Stimulated activated CD4-positive, alpha-beta T cell treated with anti-CD3 and anti-CD28 coated beads, Interleukin-1b, Interleukin-23, amount 100 ng/mL, for 4 hours (primary cell): ENCODE results near the gene SFMBT2.

Source experiments
- DNase-seq, 2 donors: peaks; one replicate each; pipeline ENCODE4 v3.0.0-alpha.2; 2020; ENCODE audit warnings: low read depth in 2 of 2

Gene SFMBT2

GRCh38 chr10:7425691-7426090 is 14.9 kb upstream of the SFMBT2 start:
- no peak for DNase-seq

GRCh38 chr10:7424919-7425318 is 14.1 kb upstream of the SFMBT2 start:
- DNase-seq = no peak

GRCh38 chr10:7424315-7424714 is 13.5 kb upstream of the SFMBT2 start:
- no peak for DNase-seq

DNA sequence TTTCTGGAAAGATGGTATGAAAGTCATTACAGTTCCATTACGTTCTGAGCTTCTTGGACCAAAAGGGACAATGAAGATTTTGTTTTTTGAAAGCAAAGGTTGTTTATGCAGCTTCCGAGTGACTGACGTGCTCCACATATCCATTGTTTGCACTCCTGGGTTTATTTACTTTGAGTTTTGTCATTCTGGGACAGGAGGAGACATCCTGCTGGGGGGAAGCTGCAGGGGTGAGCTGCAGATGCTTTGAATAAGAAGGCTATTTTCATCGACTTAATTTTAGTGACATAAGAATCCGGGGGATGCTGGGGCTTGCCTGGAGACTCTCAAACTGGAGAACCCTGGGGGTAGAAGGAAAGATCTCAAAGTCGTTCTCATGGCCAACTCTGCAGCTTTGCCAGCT is 12.7 kb upstream of the SFMBT2 start:
- no peak for DNase-seq

- no peak for DNase-seq
Measured at GRCh38 chr10:7421526-7421925, 10.7 kb upstream of the SFMBT2 start.

- DNase-seq = no peak
Measured at GRCh38 chr10:7419998-7420397, 9.2 kb upstream of the SFMBT2 start.

DNA sequence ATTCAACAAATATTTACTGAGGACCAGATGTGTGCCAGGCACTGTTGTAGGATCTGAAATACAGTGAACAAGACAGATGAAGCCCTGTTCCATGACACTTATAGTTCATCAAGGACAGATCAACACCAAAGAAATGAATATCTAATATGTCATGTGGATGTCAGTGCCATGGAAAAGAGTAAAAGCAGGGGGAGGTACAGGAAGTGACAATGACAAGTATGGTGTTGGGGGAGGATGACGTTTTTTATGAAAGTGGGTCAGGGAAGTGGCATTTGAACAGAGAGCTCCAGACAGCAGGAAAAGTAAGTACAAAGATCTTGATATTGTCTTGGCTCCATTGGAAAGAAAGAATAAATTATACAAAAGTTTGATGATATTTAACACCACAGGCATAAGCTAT is 7.0 kb upstream of the SFMBT2 start:
- DNase-seq = no peak

GRCh38 chr10:7417103-7417623 is 6.3 kb upstream of the SFMBT2 start:
- no peak for DNase-seq

GRCh38 chr10:7414766-7415165 is 3.9 kb upstream of the SFMBT2 start:
- no peak for DNase-seq

DNA sequence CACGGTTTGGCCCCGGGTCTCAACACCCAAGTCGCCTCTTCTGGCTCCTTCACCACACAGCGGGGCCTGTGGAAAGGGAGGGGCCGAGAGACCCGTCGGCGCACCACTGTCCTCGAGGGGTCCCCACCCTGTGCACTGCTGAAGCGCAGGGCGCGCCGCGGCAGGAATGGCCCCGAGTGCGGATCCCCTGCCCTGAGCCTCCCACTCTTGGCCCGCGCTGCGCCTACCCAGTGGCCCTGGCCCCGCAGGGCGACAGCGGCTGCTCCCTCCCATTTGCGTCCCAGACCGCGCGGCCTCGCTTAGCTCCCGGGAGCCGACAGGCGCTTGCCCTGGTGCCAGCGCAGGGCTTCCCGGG is 2.1 kb upstream of the SFMBT2 start:
- no peak for DNase-seq

GRCh38 chr10:7412237-7412927 is 1.5 kb upstream of the SFMBT2 start:
- peak; percentile 15 to 28 for DNase-seq

DNA sequence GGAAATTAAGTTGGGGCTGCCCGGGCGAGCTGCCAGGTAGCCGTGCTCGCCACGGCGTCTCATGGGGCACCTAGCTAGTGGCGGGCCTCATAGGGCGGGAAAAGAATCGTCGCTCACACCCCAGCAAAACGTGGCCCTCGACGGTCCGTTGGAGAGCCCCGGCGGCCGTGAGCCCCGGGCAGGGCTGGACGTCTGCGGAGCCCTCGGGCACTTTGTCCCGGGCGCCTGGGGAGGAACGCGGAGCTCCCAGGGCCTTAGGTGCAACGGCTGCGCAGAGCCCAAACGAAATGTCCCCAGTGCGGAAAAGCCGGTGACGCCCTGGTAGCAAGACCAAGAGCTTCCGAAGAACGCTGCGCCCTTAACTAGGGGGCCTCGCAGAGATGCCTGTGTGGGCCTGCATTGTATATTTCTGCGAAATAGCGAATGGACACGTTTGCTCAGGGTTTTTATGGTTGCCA is 866 bp upstream of the SFMBT2 start:
- peak in 1 of 2 donors; percentile 23 for DNase-seq

DNA sequence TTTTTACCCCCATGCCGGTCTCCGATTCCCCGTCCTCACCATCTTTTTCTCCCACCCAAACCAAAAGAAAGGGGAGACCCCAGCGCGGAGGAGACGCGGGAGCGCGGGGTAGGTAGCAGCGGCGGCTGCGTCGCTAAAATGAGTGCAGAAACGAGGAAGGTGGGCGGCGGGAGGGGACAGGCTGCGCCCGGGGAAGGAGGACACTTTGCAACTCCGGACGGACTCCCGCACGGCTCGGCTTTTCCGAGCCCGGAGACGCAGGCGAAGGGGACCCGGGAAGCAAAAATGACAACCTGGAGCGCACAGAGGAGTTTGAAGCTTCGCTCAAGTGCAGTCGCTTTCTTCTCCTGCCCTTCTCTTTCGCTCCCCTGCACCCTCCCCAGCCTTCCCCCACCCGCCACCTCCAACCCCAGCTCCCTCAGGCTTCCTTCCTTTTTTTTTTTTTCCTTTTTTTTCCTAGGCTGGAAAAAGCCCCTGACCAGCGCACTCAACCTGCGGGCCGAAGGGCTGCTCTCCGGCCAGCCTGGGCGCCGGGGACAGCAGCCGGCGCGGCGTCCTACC is 453 bp downstream of the SFMBT2 start:
- peak; percentile 27 for DNase-seq

DNA sequence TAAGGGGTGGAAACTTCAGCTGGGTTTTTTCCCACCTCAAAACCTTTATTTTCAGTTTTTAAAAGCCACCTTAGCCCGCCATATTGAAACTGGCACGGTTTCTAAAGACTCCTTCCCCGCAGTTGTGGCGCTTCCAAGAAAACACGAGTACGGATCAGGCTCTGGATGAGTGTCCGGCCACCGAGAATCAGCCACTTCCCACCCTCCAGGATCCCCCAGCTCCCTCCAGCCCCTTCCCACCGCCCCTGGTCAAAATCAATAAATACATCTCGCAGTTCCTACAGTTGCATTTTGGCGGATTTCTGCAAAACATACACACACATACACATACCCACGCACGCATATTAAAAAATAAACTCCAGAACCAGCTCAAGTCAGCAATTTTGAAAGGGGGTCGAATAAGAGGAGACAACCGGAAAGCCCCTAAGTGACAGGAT is 1.1 kb downstream of the SFMBT2 start:
- DNase-seq = peak in 1 of 2 donors; percentile 15

DNA sequence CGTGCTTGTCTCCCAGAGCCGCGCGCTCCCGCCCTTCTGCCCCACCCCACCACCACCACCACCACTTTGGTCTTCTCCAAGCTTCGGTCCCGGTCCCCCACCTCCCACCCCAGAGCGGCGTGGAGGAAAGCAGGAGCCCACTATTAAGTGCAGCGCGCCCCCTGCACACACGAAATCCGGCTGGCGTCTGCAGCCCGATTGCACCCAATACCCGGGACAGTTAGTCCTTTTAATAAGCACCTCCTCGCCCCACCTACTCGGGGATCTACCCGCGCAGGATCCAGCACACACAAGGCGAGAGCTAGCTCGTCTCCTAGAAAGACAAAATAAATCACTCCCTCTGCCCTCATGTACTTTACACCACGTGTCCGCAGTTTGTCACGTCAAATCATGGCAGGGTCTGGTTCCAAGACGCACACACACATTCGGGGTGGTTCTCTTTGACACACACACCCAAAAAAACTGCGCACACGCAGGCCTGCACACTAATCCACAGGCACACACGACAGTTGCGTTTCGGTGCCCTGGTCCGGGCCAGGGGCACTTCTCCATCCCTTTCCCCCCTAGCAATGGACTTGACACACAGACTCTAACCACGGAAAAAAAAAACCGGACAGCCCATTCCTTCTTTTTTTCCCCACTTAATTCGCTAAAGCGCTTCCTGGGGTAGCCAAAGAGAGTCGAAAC is 1.6 kb downstream of the SFMBT2 start:
- DNase-seq = peak; percentile 26 to 27

GRCh38 chr10:7408291-7409044 is 2.4 kb downstream of the SFMBT2 start:
- DNase-seq = peak; percentile 23 to 48

DNA sequence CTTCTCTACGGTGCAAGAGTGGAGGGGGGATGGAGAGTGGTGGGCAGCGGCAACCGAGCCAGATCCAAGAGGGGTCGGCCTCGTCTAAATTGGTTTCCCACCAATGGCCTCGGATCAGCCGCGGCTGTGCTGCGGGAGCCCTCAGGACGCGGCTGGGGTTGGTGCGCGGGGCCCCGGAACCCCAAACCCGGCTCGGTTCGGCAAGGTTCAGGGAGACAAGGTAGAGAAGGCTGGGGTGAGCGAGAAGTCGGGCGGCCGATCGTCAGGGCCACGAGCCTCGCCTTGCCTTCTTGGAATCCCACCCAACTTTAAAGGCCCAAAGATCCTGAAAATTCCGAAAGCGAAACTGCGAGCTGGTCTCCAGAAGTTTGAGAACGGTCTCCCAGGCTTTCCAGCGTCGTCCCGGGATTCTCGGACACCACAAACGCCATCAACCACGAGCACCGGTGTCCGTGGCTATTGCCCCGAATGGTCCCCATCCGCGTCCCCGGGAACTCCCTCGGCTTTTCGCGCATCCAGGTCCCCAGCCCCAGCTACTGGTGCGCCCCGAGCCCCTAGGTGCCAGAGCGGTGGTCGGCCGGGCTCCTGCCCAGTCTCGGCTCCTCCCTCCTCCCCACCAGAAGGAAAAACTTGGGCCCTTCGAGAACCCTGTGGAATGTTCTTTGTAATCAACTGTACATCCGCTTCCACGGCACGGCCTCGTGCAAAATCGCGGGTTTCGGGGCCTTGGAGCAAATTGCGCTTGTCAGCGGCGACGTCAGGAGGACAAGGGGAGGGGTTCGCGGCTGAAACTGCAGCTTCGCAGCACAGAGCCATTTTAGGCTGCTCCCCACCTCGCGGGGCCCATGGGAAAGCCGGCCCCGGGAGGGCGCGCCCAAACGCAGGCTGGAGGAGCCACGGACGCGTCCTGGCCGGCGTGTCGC is 3.2 kb downstream of the SFMBT2 start:
- peak; percentile 32 to 36 for DNase-seq

- DNase-seq = no peak
Measured at GRCh38 chr10:7406712-7407333, 4.0 kb downstream of the SFMBT2 start.

DNA sequence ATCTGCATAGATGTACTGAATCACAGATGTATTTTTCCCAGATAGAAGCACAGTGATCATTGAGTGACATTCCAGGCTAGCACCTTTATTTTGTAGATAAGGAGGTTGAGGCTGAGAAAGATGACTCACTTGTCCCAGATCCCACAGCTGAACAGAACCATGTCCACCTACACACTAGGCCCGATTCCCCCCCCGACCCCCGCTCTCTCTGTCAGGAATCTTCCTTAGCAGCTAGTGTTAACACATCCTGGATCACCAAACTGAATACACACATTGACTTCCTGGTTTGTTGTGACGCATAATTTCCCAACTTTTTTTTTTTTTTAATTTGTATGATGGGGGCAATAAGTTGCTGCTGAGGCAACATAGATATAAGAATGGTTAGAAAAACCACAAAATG is 5.2 kb downstream of the SFMBT2 start:
- DNase-seq = no peak

DNA sequence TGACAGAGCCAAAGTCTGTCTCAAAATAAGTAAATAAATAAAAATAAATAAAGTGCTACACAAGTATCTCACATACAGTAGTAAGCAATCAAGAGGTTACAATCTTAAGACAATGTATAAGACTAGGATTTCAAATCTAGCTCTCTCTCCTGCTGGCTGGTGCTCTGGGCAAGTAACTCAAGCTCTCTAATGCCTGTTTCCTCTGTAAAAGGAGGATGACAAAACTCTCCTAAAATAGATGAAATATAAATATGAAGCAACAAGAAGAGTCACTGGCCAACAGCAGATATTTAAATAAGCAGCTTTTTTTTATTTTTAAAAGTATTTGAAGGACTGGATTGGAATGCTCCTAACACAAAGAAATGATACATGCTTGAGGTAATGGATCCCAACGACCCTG is 7.2 kb downstream of the SFMBT2 start:
- DNase-seq = no peak

GRCh38 chr10:7401782-7402181 is 9.1 kb downstream of the SFMBT2 start:
- DNase-seq = no peak
